Stimulated activated CD8-positive, alpha-beta memory T cell treated with anti-CD3 and anti-CD28 coated beads, Interleukin-2, amount 100 ng/mL, for 1 hour (primary cell): ENCODE measurements around the gene INPP5A.
"Not testable (repeated sequence)": the region's sequence is repeated elsewhere in the genome, so short reads cannot be mapped to it uniquely, and the experiment has no call there.

Experiments
- DNase-seq, 2 donors: peaks; one replicate each; pipeline ENCODE4 v3.0.0-alpha.2; 2020; ENCODE audit warnings: low read depth in 2 of 2

The INPP5A gene, protein sequence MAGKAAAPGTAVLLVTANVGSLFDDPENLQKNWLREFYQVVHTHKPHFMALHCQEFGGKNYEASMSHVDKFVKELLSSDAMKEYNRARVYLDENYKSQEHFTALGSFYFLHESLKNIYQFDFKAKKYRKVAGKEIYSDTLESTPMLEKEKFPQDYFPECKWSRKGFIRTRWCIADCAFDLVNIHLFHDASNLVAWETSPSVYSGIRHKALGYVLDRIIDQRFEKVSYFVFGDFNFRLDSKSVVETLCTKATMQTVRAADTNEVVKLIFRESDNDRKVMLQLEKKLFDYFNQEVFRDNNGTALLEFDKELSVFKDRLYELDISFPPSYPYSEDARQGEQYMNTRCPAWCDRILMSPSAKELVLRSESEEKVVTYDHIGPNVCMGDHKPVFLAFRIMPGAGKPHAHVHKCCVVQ

DNA sequence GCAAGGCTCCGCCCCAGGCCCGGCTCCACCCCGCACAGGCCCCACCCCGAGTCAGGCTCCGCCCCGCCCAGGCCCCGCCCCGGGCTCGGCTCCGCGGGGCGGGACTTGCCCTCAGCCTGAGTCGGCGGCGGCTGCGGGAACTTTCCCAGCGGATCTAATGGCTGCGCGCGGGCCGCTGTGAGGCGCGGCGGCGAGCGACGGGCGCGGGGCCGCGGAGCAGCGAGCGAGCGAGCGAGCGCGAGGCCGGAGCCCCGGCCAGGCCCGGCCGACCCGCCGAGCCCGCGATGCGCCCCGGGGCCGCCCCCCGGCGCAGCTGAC is at the start of gene INPP5A:
TSS of gene INPP5A (plus strand) at position 104 of the 318 bp plus-strand sequence. CDS start 310 bp downstream, outside the sequence.
- no peak for DNase-seq

DNA sequence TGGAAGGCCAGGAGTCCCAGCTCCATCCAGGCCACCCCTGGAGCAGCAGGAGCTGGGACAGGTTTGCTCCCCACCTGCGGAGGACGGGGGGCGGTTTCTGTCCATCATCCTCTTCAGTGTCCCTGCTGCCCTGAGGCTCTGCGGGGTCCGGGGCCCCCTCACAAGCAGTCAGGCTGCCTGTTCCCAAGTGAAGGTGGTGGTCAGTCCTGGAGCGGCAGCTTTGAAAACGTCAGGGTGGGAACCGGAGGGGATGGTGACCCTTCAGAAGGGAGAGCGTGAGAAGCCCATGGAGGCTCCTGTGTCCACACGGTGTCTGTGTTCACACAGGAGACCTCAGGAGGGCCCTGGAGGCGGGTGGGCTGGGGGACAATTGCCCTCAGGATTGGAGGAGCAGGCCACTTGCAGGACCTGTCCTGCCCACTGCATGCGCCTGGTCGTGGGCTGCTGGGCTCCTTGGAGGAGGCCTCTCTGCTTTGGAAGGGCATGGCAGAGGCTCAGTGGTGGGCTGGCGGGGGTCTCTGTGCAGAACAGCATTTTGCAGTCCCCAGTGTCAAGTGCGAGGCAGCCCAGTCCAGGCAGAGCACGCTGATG is 49.3 kb upstream of the INPP5A start:
- no peak for DNase-seq

DNA sequence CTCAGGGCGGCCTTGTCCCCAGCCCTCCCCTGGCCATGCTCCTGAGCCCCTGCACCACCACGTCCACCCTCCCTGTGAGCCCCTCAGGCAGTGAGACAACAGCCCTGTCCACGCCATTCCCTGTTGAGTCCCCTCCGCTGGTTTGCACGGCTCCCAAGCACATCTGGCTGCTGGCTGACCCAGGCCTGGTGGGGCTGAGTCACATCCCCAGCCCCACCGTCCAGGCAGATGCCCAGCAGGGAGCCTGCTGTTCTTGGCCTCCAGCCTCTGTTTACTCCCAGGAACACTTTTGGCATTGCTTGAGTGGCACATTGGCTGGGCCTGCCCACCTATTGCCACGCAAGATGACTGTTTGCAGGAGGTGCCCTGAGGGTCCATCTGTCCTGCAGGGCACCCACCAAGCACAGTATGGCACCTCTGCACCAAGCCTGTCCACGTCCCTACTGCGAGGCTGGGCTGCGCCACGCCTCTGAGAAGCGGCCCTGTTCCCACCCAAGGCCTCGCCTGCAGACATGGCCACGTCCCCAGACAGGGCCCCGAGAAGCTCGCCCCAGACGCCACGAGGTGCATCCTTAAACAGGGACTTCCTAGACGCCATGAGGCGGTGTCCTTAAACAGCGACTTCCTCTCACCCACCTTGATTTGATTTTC is 48.4 kb upstream of the INPP5A start:
- no peak for DNase-seq

DNA sequence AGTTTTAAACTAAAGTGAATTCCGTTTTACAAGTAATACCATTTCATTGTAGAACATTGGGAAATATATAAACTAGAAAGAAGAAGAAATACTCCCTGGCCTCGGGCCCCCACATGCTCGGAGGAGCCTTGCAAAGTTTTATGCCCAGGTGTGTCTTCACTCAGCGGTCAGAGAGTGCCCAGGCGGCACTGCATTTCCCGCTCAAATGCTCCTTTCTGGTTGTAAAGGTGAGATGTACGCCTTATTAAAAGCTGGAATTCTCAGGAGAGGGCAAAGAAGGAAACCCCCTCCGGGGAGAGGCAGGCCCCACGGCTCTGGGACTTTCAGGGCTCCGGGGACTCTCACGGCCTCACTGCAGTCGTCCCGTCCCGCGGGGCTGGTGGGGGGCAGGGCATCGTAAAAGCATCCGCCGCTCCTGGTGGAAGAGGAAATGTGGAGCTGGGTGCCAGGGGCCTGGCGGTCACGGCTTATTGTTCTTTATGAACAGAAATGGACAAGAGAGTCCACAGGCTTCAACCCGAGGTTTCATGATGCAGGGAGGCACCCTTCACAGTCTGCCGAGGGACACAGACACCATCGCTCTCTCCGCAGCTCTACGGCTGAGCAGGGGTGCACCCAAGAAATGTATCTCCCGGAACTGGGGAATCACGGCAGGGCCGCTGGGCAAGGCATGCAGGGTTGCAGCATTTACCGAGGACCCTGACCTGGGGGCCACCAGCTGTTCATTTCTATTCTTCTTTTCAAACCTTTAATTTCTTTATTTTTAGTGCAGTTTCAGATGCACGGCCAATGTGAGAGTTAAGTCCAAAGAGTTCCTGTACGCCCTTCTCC is 47.7 kb upstream of the INPP5A start:
- no peak for DNase-seq

DNA sequence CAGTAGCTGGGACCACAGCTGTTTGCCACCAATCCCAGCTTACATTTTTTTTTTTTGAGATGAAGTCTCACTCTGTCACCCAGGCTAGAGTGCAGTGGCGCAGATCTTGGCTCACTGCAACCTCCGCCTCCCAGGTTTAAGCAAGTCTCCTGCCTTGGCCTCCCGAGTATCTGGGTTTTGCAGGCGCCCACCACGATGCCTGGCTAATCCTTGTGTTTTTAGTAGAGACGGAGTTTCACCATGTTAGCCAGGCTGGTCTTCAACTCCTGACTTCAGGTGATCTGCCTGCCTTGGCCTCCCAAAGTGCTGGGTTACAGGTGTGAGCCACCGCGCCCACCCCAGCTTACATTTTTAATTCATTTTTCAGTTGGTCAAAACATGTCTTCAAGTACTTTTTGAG is 46.1 kb upstream of the INPP5A start:
- not testable (repeated sequence) for DNase-seq

DNA sequence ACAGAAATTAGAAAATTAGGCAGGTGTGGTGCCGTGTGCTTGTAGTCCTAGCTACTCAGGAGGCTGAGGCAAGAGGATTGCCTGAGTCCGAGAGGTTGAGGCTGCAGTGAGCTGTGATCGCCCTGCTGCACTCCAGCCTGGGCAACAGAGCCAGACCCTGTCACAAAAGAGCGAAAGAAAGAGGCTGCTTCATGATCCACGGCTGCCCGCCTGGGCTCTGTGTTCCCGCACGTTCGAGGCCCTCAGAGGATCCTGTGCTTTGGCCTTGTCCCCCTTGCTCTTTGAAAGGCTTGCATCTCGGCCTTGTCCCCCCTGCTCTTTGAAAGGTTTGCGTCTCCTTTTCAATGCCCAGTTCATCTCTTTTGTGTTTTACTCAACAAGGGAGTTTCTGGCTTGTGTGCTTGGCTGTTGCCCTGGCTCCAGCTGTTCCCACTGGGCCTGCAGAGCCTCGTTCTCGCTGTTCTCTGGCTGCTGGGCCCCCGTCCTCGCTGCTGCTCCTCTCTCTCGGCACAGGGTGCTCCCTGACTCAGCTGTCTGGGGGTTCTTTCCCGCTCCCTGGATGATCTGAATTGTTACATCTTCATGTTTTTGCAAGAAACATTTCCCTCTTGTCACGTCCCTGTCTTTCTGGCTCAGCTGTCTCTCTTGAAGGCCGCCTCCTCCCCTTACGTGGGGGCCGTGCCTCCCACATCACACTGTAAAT is 45.1 kb upstream of the INPP5A start:
- no peak for DNase-seq

DNA sequence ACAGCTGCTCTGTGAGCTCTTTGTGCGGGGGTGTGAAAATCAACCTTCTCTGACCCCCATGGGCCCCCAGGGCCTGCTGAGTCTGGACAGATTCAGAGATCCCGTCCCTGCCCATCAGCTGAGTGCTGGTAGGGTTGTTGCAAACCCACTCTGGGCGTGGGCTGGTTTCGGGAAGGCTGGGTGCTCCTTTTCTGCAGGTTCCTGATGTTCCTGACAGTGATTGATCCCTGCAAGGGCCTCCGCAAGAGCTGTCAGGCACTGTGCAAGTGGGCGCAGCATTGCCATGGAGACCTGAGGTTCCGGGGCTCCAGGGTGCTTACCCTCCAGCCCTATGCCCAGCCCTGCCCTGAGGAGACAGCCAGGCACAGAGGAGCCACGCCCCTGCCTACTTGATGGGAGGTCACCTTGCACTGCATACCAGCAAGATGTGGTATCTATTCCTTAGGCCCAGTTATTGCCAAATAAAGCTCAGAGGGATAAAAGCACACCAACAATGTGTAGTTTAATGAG is 44.3 kb upstream of the INPP5A start:
- DNase-seq, result no peak

DNA sequence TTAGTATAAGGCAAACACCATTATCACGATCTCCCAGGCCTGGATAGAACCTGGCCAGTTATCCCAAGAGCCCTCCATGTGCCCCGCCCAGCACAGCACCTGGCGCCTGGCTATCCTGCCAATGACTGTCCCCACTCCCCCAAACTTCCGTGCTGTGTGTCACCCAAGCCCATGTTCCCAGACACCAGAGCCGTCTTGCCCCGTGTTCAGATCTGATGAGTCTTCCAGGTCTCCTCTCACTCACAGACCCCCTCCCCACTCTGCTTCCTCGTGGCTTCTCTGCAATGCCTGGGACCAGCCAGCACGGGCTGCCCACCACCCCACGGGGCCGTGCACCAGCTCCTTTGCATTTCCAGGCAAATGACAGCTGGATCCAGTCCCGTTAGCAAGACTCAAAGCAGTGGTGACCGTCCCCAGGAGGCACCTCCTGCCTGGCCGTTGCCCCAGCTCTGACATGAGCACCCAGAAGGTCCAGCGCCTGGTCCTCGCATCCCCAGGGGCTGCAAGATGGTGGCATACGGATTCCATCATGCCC is 43.8 kb upstream of the INPP5A start:
- no peak for DNase-seq

DNA sequence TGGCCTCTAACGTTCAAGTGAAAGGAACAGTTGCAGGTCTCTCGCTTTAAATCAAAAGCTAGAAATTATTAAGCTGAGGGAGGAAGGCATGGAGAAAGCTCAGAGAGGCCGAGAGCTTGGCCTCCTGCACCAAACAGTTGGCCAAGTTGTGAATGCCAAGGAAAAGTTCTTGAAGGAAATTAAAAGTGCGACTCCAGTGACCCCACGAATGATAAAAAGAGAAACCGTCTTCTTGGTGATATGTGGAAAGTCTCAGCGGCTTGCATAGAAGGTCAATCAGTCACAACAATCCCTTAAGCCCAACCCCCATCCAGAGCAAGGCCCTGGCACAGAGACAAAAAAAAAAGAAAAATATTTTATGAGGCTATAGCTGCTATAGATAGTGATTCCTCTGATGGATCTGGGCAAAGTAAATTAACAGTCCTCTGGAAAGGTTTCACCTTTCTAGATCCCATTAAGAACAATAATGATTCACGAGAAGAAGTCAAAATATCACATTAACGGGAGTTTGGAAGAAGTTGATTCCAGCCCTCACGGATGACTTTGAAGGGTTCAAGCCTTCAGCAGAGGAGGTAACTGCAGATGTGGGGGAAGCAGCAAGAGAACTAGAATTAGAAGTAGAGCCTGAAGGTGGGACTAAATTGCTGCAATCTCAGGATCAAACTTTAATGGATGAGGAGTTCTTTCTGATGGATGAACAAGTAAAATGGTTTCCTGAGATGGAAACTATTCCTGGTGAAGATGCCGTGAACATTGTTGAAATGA is 42.5 kb upstream of the INPP5A start:
- DNase-seq, result no peak

DNA sequence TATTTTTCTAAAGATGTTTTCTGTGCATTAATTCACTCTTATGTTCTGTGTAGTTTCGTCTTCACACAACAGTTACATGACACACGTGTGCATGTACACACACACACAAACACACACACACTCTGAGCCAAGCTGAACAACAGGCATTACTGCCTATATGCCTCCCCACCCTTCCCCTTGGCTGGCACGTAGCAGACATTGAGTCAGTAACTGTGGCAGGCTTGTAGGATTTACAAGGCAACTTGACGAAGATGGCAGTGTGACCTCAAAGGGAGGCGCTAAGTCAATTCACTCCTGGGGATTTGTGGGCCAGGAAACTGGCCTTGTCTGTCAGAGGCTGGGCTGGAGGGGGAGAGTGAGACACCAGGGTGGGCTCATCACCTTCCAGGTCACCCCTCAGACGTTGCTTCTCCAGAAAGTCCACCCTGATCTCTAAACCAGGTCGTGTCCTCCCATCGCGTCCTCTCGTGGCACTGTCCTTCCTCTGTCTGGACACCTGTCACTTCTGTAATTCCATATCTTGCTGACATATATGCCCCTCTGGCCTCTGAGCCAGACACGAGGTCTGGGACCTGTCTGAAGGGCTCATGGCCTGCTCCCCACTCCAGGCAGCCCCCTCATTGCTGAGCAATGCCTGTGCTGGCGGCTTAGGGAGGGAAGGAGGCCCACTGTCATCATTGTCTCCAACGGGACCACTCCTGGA is 41.1 kb upstream of the INPP5A start:
- no peak for DNase-seq

DNA sequence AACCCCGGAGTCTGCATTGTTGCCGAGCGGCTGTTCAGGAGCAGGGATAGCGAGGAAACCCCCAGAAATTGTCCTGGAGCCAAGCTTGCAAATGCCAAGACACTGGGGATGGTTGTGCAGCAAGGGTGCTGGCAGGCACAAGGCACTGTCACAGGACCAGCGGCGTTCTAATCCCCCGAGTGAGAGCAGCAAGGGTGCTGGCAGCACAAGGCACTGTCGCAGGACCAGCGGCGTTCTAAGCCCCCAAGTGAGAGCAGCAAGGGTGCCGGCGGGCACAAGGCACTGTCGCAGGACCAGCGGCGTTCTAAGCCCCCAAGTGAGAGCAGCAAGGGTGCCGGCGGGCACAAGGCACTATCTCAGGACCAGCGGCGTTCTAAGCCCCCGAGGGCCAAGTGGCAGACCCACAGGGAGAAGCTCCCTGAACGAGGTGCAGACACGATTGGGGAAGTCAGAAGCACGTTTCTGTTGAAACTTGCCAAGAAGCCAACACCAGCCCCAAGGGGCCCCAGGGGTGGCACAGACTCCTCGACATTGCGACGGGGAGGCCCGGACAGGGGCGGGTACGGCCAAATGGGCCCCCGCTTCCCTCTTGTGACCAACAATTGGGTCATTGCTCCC is 40.4 kb upstream of the INPP5A start:
- no peak for DNase-seq

DNA sequence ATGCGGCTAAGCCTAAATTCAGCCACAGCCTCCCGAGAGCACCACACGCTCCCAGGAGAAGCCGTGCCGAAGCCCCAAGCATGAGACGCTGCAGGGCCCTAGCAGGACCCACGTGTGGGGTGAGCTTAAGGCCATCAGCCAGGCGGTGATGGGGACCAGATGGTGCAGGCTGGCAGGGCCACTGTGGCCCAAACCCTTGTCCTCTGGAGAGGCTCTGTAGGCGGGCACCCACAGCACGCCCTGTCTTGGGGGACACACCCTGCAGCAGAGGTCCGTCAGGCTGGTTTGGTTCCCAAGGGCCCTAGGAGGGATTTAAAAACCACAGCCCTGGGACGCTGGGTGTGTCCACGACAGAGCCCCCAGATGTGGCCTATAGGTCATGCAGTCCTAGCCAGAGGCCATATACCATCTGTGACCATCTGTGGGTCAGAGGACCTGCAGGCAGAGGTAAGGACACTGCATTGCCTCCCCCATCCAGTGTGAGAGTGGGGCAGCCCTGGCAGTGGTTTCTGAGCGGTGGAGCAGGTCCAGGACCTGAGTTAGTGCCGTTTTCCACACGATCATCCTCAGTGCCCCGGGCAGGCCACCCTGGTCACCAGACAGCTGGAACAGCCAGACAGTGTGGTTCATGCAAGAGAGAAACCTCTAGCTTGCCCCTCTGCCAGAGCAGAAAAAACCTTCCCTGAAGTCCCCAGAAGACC is 39.6 kb upstream of the INPP5A start:
- DNase-seq, result no peak

DNA sequence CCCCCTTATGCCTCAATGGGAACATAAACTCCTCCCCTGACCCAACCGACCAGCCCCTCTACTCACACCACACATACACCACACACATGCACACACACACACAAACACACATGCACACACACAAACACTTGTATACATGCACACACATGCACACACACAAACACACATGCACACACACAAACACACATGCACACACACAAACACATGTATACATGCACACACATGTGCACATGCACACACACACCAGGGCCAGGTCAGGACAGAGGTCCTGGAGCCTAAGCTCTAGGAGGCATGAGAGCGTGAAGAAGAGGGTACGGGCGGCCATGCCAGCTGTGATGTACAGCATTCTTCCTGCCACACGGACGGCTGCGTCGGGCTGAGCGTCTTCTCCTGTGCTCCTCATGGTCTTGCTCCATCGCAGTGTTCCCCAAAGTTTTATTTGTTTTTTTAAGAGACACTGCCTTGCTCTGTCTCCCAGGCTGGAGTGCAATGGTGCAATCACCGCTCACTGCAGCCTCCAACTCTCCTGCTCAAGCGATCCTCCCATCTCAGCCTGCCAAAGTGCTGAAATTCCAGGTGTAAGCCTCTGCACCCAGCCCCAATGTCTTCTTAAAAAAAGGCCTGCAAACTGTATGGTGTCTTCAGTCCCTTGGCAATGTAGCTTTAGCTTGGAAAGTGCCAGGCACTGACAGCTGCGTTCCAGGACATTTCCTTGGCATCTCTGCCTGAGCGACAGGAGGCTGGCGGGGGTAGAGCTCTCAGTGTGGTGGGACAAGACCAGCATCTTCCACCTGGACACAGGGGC is 38.8 kb upstream of the INPP5A start:
- DNase-seq, result no peak

DNA sequence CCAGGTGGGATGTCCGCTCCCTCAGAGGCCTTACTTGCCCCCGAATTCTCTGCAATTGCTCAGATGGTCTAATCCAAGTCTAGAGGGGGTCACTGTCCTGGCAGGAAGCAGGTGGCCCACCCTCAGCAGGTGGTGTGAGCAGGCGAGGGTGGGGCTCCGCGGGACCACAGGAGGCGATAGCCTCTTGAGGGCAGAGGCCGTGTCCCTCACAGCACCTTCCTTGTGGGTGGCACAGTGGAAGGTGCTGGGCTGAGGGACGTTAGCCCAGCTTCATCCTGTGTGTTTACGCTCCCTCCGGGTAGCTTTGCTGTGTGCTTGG is 38.3 kb upstream of the INPP5A start:
- no peak for DNase-seq

DNA sequence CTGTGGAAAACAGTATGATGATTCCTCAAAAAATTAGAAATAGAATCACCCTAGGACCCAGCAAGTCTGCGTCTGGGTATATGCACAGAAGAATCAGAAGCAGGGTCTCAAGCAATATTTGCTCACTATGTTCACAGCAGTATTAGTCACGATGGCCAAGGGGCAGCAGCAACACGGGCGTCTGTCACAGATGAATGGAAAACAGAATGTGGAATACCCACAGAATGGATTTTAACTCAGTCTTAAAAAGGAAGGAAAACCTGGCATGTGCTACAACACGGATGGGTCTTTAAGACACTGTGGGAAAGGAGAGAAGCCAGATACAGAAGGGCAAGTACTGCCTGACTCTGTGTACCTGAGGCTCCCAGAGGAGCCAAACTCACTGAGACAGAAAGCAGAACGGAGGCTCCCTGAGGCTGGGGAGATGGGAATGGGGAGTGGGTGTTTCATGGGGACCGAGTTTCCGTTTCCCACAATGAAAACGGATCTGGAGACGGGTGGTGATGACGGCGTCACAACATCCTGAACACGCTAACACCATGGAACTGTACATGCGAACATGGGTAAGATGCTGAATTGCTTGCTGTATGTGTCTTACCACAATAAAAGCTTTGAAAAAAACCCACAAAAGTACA is 36.7 kb upstream of the INPP5A start:
- DNase-seq, result no peak

DNA sequence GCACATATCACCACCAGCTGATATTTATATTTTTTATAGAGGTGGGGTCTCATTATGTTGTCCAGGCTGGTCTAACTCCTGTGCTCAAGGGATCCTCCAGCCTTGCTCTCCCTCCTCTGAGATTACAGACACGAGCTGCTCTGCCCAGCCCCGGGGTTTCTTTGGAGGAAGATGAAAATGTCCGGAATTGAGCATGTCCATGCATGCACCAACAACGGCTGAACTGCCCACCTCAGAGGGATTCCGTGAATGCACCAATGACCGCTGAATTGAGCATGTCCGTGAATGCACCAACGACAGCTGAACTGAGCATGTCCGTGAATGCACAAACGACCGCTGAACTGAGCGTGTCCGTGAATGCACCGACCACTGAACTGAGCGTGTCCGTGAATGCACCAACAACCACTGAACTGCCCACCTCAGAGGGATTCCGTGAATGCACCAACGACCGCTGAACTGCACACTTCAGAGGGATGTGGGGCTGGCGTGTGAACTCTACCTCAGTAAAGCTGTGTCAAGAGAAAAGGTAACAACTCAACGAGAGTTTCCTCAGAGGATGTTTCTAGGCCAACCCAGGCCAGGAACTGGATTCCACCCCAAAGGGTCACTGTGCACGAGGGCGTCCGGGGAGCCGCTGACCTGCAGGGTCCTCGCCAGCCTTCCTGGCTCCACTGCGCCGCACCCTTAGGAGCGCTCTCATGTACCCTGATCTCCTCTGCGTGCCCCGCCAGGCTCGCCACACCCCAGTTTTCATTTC is 34.9 kb upstream of the INPP5A start:
- no peak for DNase-seq
